ENCODE results near the gene TMEM131.
A peak's percentile ranks its signal among the peaks of the same experiment; 100 is the strongest.

The TMEM131 gene

DNA sequence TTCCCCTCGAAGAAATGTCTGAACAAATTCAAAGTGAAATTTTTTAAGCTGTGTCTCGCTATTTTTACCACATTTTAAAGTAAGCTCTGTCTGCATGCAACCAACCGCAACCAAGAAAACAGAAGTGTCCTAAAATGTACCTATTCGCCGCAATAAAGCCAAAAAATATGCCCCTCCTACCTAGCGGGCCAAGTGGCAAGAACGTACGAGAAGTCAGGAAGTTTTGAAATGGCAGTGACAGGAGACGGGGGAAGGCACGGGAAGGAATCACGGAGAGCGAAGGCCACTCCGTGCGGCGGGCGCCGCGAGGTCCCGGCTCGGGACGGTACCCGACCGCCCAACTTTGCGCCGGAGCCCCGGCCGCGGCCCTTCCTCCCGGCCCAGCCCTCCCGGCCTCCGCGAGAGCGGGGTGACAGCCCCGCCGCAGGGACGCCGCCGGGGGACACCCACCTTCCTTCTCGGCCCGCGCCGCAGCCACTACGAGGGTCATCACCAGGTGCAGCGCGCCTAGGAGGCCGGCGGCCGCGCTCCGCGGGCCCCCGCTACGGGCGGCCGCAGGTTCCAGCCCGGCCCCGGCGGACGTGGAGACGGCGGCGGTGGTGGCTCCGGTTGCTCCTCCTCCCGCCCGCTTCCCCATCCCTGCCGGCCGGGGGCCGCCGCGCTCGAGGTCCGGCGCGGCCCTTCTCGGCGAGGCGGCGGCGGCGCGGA, 568 bp downstream of the TMEM131 start:
- H3K79me2 ChIP-seq (ENCODE audit: low read length): peaks cover 58% of the 10 kb centered on the region
- peak overlapping the region; percentile 95 for H3K4me2 ChIP-seq (ENCODE audit: low read length)
- peak overlapping the region; percentile 86 for H3K4me3 ChIP-seq (ENCODE audit: low read length)
- H3K27me3 ChIP-seq (ENCODE audit: low read depth, low read length): no peaks in the 10 kb centered on the region
- H3K4me1 ChIP-seq (ENCODE audit: low read length): peaks cover 30% of the 10 kb centered on the region
- H3K27ac ChIP-seq (ENCODE audit: low read length): peak overlapping the region; percentile 92
- H3K36me3 ChIP-seq (replicated peaks; ENCODE audit: low read depth, low read length): peaks cover 6% of the 10 kb centered on the region
- H2AFZ ChIP-seq (ENCODE audit: low read depth, low read length): no peak overlapping the region
- peaks cover 19% of the 10 kb centered on the region for H4K20me1 ChIP-seq (ENCODE audit: insufficient read depth, low read length)
- H3K9ac ChIP-seq (ENCODE audit: low read length): peak overlapping the region; percentile 91
- TF ChIP-seq EZH2phosphoT487 (IDR thresholded peaks at IDR 0.05; ENCODE audit: low read depth) (no peak), CTCF (IDR thresholded peaks at IDR 0.05; ENCODE audit: low read depth, low read length) (no peak)
- no peaks in the 10 kb centered on the region for H3K9me3 ChIP-seq (ENCODE audit: insufficient read depth, low read length)

GRCh38 chr2:97994476-97994875, 1.3 kb downstream of the TMEM131 start:
- peak overlapping the region; percentile 95 for H3K4me2 ChIP-seq (ENCODE audit: low read length)
- H3K9me3 ChIP-seq (ENCODE audit: insufficient read depth, low read length): no peaks in the 10 kb centered on the region
- H3K4me1 ChIP-seq (ENCODE audit: low read length): peaks cover 37% of the 10 kb centered on the region
- no peaks in the 10 kb centered on the region for H3K27me3 ChIP-seq (ENCODE audit: low read depth, low read length)
- H2AFZ ChIP-seq (ENCODE audit: low read depth, low read length): no peak overlapping the region
- H3K36me3 ChIP-seq (replicated peaks; ENCODE audit: low read depth, low read length): peaks cover 6% of the 10 kb centered on the region
- H3K9ac ChIP-seq (ENCODE audit: low read length): peak overlapping the region; percentile 91
- H3K79me2 ChIP-seq (ENCODE audit: low read length): peaks cover 65% of the 10 kb centered on the region
- TF ChIP-seq CTCF (IDR thresholded peaks at IDR 0.05; ENCODE audit: low read depth, low read length) (no peak), EZH2phosphoT487 (IDR thresholded peaks at IDR 0.05; ENCODE audit: low read depth) (no peak)
- H3K4me3 ChIP-seq (ENCODE audit: low read length): peak overlapping the region; percentile 86
- peaks cover 26% of the 10 kb centered on the region for H4K20me1 ChIP-seq (ENCODE audit: insufficient read depth, low read length)
- H3K27ac ChIP-seq (ENCODE audit: low read length): peak overlapping the region; percentile 92

- H3K4me2 ChIP-seq (ENCODE audit: low read length): peak overlapping the region; percentile 95
- no peaks in the 10 kb centered on the region for H3K9me3 ChIP-seq (ENCODE audit: insufficient read depth, low read length)
- H3K4me1 ChIP-seq (ENCODE audit: low read length): peaks cover 43% of the 10 kb centered on the region
- H3K79me2 ChIP-seq (ENCODE audit: low read length): peaks cover 71% of the 10 kb centered on the region
- H4K20me1 ChIP-seq (ENCODE audit: insufficient read depth, low read length): peaks cover 30% of the 10 kb centered on the region
- peak overlapping the region; percentile 92 for H3K27ac ChIP-seq (ENCODE audit: low read length)
- no peak for TF ChIP-seq CTCF (IDR thresholded peaks at IDR 0.05; ENCODE audit: low read depth, low read length)
- TF ChIP-seq EZH2phosphoT487 (IDR thresholded peaks at IDR 0.05; ENCODE audit: low read depth): no peak
- no peak overlapping the region for H2AFZ ChIP-seq (ENCODE audit: low read depth, low read length)
- H3K27me3 ChIP-seq (ENCODE audit: low read depth, low read length): no peaks in the 10 kb centered on the region
- H3K9ac ChIP-seq (ENCODE audit: low read length): peak overlapping the region; percentile 91
- H3K4me3 ChIP-seq (ENCODE audit: low read length): peak overlapping the region; percentile 86
- H3K36me3 ChIP-seq (replicated peaks; ENCODE audit: low read depth, low read length): peaks cover 10% of the 10 kb centered on the region
Measured at GRCh38 chr2:97993926-97994325, 1.8 kb downstream of the TMEM131 start.

- peak overlapping the region; percentile 92 for H3K27ac ChIP-seq (ENCODE audit: low read length)
- no peak overlapping the region for H2AFZ ChIP-seq (ENCODE audit: low read depth, low read length)
- TF ChIP-seq CTCF (IDR thresholded peaks at IDR 0.05; ENCODE audit: low read depth, low read length): no peak
- TF ChIP-seq EZH2phosphoT487 (IDR thresholded peaks at IDR 0.05; ENCODE audit: low read depth): no peak
- H3K4me3 ChIP-seq (ENCODE audit: low read length): peak overlapping the region; percentile 86
- peak overlapping the region; percentile 95 for H3K4me2 ChIP-seq (ENCODE audit: low read length)
- H3K36me3 ChIP-seq (replicated peaks; ENCODE audit: low read depth, low read length): peaks cover 18% of the 10 kb centered on the region
- peaks cover 50% of the 10 kb centered on the region for H3K4me1 ChIP-seq (ENCODE audit: low read length)
- H3K79me2 ChIP-seq (ENCODE audit: low read length): peaks cover 78% of the 10 kb centered on the region
- peaks cover 7% of the 10 kb centered on the region; the same call in 1 of the 2 replicates for H3K9me3 ChIP-seq (ENCODE audit: insufficient read depth, low read length)
- H3K9ac ChIP-seq (ENCODE audit: low read length): peak overlapping the region; percentile 91
- no peaks in the 10 kb centered on the region for H3K27me3 ChIP-seq (ENCODE audit: low read depth, low read length)
- H4K20me1 ChIP-seq (ENCODE audit: insufficient read depth, low read length): peaks cover 38% of the 10 kb centered on the region
Measured at GRCh38 chr2:97992836-97993825, 2.6 kb downstream of the TMEM131 start.

All from OCI-LY3 (cell line).